Effector memory CD4-positive, alpha-beta T cell (primary cell): ENCODE results near the gene CPHXL.

Source experiments
- DNase-seq, 3 donors: peaks; one replicate each; pipeline ENCODE4 v3.0.0-alpha.2; 2020
- H3K27ac ChIP-seq: 2 replicates; pipeline ENCODE4 v1.7.0; 2013; ENCODE audit warnings: mild to moderate bottlenecking, low read length, moderate library complexity; ENCODE audit not compliant: insufficient read depth, poor library complexity, severe bottlenecking
- H3K27me3 ChIP-seq: replicated peaks from 2 replicates; pipeline ENCODE4 v1.7.0; 2013; ENCODE audit warnings: mild to moderate bottlenecking, low read length; ENCODE audit not compliant: insufficient read depth, control insufficient read depth, poor library complexity, severe bottlenecking
- H3K36me3 ChIP-seq: 2 replicates; pipeline ENCODE4 v1.7.0; 2013; ENCODE audit warnings: mild to moderate bottlenecking, low read length, moderate library complexity; ENCODE audit not compliant: control insufficient read depth, insufficient read depth
- H3K4me1 ChIP-seq: 2 replicates; pipeline ENCODE4 v1.7.0; 2013; ENCODE audit warnings: low read length, mild to moderate bottlenecking; ENCODE audit not compliant: control insufficient read depth, insufficient read depth, poor library complexity, severe bottlenecking
- H3K4me3 ChIP-seq: 2 replicates; pipeline ENCODE4 v1.7.0; 2013; ENCODE audit warnings: low read length, low read depth, mild to moderate bottlenecking; ENCODE audit not compliant: insufficient read depth, poor library complexity, severe bottlenecking
- H3K9me3 ChIP-seq: 2 replicates; pipeline ENCODE4 v1.7.0; 2013; ENCODE audit warnings: mild to moderate bottlenecking, low read length, moderate library complexity; ENCODE audit not compliant: control insufficient read depth

The CPHXL gene

DNA sequence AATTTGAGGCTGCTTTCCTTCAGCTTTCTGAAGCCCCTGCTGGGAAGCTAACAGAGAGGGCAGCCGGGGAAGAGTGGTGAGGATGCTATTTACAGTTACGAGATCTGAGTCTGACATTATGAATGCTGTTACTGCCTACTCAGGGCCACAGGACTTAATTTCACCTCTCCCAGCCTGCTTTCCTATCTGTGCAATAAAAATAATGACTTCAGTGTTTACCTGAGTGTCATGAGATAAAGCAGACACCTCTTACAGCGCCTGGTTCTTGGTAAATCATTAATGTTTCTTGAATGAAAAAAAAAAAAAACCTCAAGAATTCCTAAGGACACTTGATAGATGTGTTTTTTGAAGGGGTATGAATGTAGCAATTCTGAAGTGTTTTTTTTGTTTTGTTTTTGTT, 24.2 kb upstream of the CPHXL start:
- H3K27me3 ChIP-seq = no peaks in the 10 kb centered on the region
- DNase-seq = no peak
- H3K36me3 ChIP-seq = no peaks in the 10 kb centered on the region
- H3K4me3 ChIP-seq = no peak overlapping the region
- H3K9me3 ChIP-seq = no peaks in the 10 kb centered on the region
- H3K4me1 ChIP-seq = no peaks in the 10 kb centered on the region
- no peak overlapping the region for H3K27ac ChIP-seq

DNA sequence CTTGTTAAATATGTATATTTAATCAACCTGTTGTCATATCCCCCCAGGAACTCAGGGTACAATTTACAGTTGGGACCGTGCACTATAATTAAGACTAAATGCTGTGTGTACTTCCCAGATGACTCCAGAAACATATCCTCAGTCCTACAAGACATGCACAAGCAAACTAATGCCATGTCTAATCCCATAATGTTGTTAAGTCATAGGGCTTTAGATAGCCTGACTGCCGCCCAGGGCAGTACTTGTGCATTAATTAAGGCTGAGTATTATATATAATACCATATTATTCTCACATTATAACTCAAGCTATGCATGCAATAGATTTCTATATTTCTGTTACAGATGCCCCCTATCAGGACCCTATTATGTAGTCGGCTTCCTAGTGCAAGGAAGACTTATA, 20.1 kb upstream of the CPHXL start:
- no peak for DNase-seq
- Histone ChIP-seq H3K27me3 (no peaks in the 10 kb centered on the region), H3K36me3 (no peaks in the 10 kb centered on the region), H3K4me1 (no peaks in the 10 kb centered on the region), H3K27ac (no peak overlapping the region), H3K9me3 (no peaks in the 10 kb centered on the region), H3K4me3 (no peak overlapping the region)

DNA sequence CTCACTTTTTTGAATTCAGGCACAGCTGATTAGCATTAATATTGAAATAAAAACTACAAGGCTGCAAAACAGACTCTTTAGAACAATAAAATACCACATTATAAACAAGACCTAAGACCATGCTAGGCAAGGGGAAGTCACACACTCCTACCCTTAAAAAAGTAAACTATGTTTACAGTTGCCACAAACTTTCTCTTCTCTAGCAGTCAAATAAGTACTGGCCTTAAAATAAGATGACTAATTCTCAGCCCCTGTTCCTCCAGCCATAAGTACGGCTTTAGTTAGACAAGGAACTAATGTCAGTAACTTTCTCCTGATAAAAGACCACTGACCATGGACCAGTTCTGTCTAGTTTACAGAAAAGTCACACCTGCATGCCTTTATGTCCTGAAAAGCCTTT, 19.5 kb upstream of the CPHXL start:
- DNase-seq = no peak
- Histone ChIP-seq H3K4me1 (no peaks in the 10 kb centered on the region), H3K27me3 (no peaks in the 10 kb centered on the region), H3K9me3 (no peaks in the 10 kb centered on the region), H3K27ac (no peak overlapping the region), H3K4me3 (no peak overlapping the region), H3K36me3 (no peaks in the 10 kb centered on the region)

DNA sequence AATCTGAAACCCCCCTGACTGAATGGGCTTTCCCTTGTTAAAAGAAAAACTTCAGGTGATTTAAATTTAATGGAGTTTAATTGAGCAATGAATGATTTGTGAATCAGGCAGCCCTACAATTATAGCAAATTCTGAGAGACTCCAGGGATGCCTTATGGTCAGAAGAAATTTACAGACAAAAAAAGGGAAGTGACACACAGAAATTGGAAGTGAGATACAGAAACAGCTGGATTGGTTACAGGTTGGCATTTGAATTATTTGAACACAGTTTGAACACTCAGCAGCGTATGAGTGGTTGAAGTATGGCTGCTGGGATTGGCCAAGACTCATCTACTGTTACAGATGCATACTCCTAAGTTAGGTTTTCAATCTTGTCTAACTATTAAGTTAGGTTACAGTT, 19.0 kb upstream of the CPHXL start:
- Histone ChIP-seq H3K36me3 (no peaks in the 10 kb centered on the region), H3K9me3 (no peaks in the 10 kb centered on the region), H3K27me3 (no peaks in the 10 kb centered on the region), H3K4me3 (no peak overlapping the region), H3K4me1 (no peaks in the 10 kb centered on the region), H3K27ac (no peak overlapping the region)
- no peak for DNase-seq

DNA sequence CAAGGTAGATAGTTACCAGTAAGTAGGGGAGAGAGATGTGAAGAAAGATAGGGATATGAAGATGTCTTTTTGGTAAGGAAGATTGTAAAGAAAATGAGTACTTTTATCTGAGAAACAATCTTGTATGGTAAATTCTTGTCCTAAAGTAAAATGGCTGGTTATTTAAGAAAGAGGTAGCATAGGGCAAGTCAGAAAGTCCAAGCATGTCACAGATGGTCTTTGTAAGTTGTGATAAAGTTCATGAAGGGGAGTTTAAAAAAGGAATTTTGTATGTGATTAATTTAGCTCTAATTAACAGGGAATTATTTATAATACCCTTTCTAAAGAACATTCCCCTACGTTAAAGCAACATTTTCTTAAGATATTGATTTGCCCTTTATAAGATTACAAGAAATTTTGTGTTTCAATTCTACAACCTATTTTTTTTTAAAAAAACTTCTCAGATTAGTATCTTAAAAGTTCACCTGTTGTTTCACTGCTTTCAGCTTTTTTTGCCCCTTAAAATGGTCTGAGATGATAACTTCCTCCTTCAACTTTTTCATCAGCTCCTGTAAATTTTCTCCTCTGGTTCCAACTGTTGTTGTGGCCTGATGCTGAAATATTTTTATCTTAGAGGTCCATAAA, 16.2 kb upstream of the CPHXL start:
- Histone ChIP-seq H3K4me3 (no peak overlapping the region), H3K27me3 (no peaks in the 10 kb centered on the region), H3K4me1 (no peaks in the 10 kb centered on the region), H3K36me3 (no peaks in the 10 kb centered on the region), H3K27ac (no peak overlapping the region), H3K9me3 (no peaks in the 10 kb centered on the region)
- no peak for DNase-seq

DNA sequence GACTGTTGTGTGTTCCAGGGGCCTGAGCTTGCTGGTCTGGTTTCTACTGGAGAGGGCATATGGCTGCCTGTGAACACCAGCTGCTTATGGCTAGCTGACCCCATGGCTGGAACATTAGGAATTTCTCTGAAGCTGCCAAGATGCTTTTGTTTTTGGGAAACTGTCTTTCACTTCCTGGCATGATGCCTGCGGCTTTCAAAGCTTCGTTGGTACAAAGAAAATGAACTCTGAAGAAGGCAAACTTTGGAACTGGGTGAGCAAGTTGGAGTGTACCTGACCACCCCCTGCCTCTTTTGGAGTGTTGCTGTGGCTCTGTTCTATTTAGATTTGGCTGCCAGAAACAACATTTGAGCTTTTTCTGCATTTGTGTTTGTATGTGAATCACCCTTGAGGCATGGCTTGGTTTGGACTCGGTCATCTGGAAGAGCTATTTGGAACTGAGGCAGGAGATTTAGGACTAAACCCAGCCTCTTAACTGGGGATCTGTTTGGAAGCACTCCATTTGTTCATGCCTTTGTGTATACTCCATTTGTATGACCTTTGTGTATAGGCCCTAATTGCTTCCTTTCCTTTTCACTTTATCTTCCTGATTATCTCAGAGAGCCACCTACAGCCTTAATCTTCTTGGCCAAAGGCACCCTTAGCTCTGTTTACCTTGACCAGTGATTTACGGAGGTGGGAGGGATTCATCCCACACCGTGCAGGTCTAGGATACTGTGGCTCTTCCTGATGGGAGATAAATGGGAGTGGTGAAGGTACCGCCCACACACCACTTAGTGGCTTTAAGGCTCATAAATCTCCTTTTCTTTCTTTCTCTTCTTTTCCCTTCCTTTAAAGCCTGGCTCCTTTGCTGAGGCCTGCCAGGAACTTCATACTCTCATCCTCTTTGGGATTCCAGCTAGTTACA, 7.3 kb upstream of the CPHXL start:
- DNase-seq = no peak
- no peak overlapping the region for H3K4me3 ChIP-seq
- H3K27me3 ChIP-seq = no peaks in the 10 kb centered on the region
- no peaks in the 10 kb centered on the region for H3K9me3 ChIP-seq
- no peaks in the 10 kb centered on the region for H3K36me3 ChIP-seq
- no peaks in the 10 kb centered on the region for H3K4me1 ChIP-seq
- no peak overlapping the region for H3K27ac ChIP-seq

DNA sequence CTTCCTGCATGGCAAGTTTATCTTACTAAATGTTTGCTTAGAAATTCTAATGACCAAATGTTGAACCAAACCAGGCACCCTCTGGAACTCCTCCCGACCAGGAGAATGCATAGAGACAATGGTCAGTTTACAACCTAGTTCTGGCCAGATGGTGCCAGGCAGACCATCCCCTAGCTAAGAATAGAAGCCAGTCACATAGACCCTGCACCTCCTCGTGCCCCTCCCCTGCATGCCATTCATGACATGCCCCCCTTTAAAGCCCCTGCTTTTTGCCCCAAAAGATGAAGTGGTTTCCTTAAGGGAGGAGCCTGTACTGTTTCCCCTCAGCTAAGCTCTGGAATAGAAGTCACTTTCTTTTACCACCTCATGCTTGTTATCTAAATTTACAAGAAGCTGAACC, 6.6 kb upstream of the CPHXL start:
- no peak overlapping the region for H3K27ac ChIP-seq
- no peak for DNase-seq
- no peaks in the 10 kb centered on the region for H3K27me3 ChIP-seq
- no peaks in the 10 kb centered on the region for H3K4me1 ChIP-seq
- H3K4me3 ChIP-seq = no peak overlapping the region
- no peaks in the 10 kb centered on the region for H3K36me3 ChIP-seq
- H3K9me3 ChIP-seq = no peaks in the 10 kb centered on the region

DNA sequence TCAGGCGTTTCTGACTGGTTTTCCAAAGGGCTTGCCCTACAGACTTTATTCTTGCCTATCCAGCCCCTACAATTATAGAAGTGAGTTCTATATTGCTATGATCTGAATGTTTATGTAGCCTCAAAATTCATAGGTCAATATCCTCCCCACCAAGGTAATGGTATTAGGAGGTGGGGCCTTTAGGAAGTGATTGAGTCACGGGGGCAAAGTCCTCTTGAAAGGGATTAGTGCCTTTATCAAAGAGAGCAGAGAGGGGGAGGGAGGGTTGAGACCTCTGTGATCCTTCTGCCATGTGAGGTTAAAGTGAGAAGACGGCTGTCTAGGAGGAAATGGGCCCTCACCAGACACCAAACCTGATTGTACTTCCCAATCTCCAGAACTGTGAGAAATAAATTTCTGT, 931 bp upstream of the CPHXL start:
- Histone ChIP-seq H3K4me3 (no peak overlapping the region), H3K27me3 (no peaks in the 10 kb centered on the region), H3K9me3 (no peaks in the 10 kb centered on the region), H3K27ac (no peak overlapping the region), H3K4me1 (no peaks in the 10 kb centered on the region), H3K36me3 (no peaks in the 10 kb centered on the region)
- no peak for DNase-seq

DNA sequence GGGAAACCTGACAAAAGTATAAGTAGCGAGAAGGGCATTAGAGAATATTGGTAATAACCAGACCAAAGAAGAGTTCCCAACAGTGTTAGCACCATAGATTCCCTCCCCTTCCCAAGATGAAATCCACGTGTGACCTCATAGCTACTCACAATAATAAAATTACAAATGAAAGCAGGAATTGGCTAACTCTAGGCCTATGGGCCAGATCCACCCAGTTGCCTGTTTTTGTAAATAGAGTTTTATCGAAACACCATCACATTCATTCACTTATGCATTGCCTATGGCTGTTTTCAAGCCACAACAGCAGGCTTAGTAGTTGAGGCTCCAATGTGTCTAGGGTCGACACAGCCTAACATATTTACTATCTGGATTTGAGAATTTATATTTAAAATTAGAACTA, 7.8 kb downstream of the CPHXL start:
- Histone ChIP-seq H3K27ac (no peak overlapping the region), H3K4me3 (no peak overlapping the region), H3K4me1 (no peaks in the 10 kb centered on the region), H3K9me3 (no peaks in the 10 kb centered on the region), H3K36me3 (no peaks in the 10 kb centered on the region), H3K27me3 (no peaks in the 10 kb centered on the region)
- no peak for DNase-seq

DNA sequence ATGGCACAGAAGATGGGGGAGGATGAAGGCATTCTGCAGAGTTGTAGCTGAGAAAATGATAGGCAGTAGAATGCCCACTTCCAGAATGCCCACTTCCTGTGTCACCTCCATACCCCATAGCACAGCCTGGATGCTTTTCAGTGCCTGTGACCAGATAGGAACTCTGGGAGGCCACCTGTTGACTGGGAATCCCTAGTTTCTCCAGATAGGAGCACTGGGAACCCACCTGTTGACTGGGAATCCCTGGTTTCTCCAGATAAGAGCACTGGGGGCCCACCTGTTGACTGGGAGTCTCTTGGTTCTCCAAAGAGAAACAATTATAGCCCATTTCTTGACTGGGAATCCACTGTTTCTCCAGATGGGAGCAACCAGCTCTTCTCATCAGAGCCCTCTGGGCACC, 11.6 kb downstream of the CPHXL start:
- no peak overlapping the region for H3K27ac ChIP-seq
- no peaks in the 10 kb centered on the region for H3K4me1 ChIP-seq
- no peak overlapping the region for H3K4me3 ChIP-seq
- no peaks in the 10 kb centered on the region for H3K27me3 ChIP-seq
- H3K9me3 ChIP-seq = no peaks in the 10 kb centered on the region
- H3K36me3 ChIP-seq = no peaks in the 10 kb centered on the region
- DNase-seq = no peak
